Urothelium cell line (cell line): Measurements from ENCODE around the gene C10orf105.

Experiments
- DNase-seq: peaks from one replicate; pipeline ENCODE4 v3.0.0; 2011; ENCODE audit warnings: low spot score, mixed read lengths
- FAIRE-seq: peaks from 2 replicates; lab custom pipeline; 2011; peaks lifted over from hg19 to GRCh38; lab: Jason Lieb, UNC

Gene C10orf105

GRCh38 chr10:71703577-71703976, 16.0 kb downstream of the C10orf105 start:
- DNase-seq (no peak), FAIRE-seq (no peak)

GRCh38 chr10:71701496-71702132, 18.0 kb downstream of the C10orf105 start:
- no peak for FAIRE-seq
- DNase-seq, result no peak

- FAIRE-seq (no peak), DNase-seq (no peak)
Observed at GRCh38 chr10:71700731-71701368, 18.7 kb downstream of the C10orf105 start.

- DNase-seq (no peak), FAIRE-seq (no peak)
Observed at GRCh38 chr10:71698737-71699136, 20.8 kb downstream of the C10orf105 start.

- DNase-seq (no peak), FAIRE-seq (no peak)
Observed at GRCh38 chr10:71697938-71698709, 21.5 kb downstream of the C10orf105 start.

GRCh38 chr10:71696628-71697326, 22.8 kb downstream of the C10orf105 start:
- FAIRE-seq (no peak), DNase-seq (peak; percentile 84)

- DNase-seq (no peak), FAIRE-seq (no peak)
Observed at GRCh38 chr10:71695502-71696476, 23.8 kb downstream of the C10orf105 start.

GRCh38 chr10:71694567-71694968, 25.0 kb downstream of the C10orf105 start:
- DNase-seq (no peak), FAIRE-seq (no peak)

GRCh38 chr10:71694039-71694501, 25.5 kb downstream of the C10orf105 start:
- FAIRE-seq (no peak), DNase-seq (no peak)

GRCh38 chr10:71693377-71693776, 26.2 kb downstream of the C10orf105 start:
- FAIRE-seq, result no peak

GRCh38 chr10:71692598-71693306, 26.8 kb downstream of the C10orf105 start:
- DNase-seq, result no peak
- FAIRE-seq, result no peak

More at GRCh38 chr10:71693377-71693776, 26.2 kb downstream of the C10orf105 start:
- no peak for DNase-seq

- DNase-seq (no peak), FAIRE-seq (no peak)
Observed at GRCh38 chr10:71691405-71691804, 28.2 kb downstream of the C10orf105 start.

GRCh38 chr10:71690094-71690720, 29.4 kb downstream of the C10orf105 start:
- FAIRE-seq (no peak), DNase-seq (no peak)

GRCh38 chr10:71688256-71688655, 31.3 kb downstream of the C10orf105 start:
- DNase-seq, result no peak
- FAIRE-seq, result no peak

- DNase-seq, result no peak
- no peak for FAIRE-seq
Observed at GRCh38 chr10:71687480-71687879, 32.1 kb downstream of the C10orf105 start.

- no peak for DNase-seq
- no peak for FAIRE-seq
Observed at GRCh38 chr10:71687077-71687476, 32.5 kb downstream of the C10orf105 start.

GRCh38 chr10:71685554-71686232, 33.9 kb downstream of the C10orf105 start:
- FAIRE-seq (no peak), DNase-seq (no peak)
